Measurements from ENCODE around the gene ATE1.
"Not testable (repeated sequence)": the region's sequence is repeated elsewhere in the genome, so short reads cannot be mapped to it uniquely, and the experiment has no call there.

Gene ATE1

GRCh38 chr10:121927841-121928527, at the start of gene ATE1:
TSS of gene ATE1 (minus strand) at chr10:121928031. CDS start at chr10:121927949, 82 bp downstream.
- DNase-seq (ENCODE audit: low read depth in 2 of 2) = peak; percentile 74 to 76

GRCh38 chr10:121976607-121977006, 48.8 kb upstream of the ATE1 start:
- DNase-seq (ENCODE audit: low read depth in 2 of 2) = no peak

GRCh38 chr10:121975295-121976086, 47.7 kb upstream of the ATE1 start:
- no peak for DNase-seq (ENCODE audit: low read depth in 2 of 2)

- peak; percentile 66 to 72 for DNase-seq (ENCODE audit: low read depth in 2 of 2)
Observed at GRCh38 chr10:121974535-121975294, 46.9 kb upstream of the ATE1 start, which contains the start of gene NSMCE4A. TSS of gene NSMCE4A (minus strand) at chr10:121975217. CDS start at chr10:121975165, 52 bp downstream.

- DNase-seq (ENCODE audit: low read depth in 2 of 2) = no peak
Observed at GRCh38 chr10:121974019-121974534, 46.2 kb upstream of the ATE1 start.

- not testable (repeated sequence) for DNase-seq (ENCODE audit: low read depth in 2 of 2)
Observed at GRCh38 chr10:121969086-121969485, 41.3 kb upstream of the ATE1 start.

GRCh38 chr10:121965996-121966395, 38.2 kb upstream of the ATE1 start:
- no peak for DNase-seq (ENCODE audit: low read depth in 2 of 2)

- DNase-seq (ENCODE audit: low read depth in 2 of 2) = no peak
Observed at GRCh38 chr10:121961456-121961855, 33.6 kb upstream of the ATE1 start.

- DNase-seq (ENCODE audit: low read depth in 2 of 2) = no peak
Observed at GRCh38 chr10:121959671-121960070, 31.8 kb upstream of the ATE1 start.

- no peak for DNase-seq (ENCODE audit: low read depth in 2 of 2)
Observed at GRCh38 chr10:121956111-121957061, 28.6 kb upstream of the ATE1 start.

GRCh38 chr10:121952226-121952625, 24.4 kb upstream of the ATE1 start:
- DNase-seq (ENCODE audit: low read depth in 2 of 2) = no peak

- no peak for DNase-seq (ENCODE audit: low read depth in 2 of 2)
Observed at GRCh38 chr10:121949451-121949850, 21.6 kb upstream of the ATE1 start.

- no peak for DNase-seq (ENCODE audit: low read depth in 2 of 2)
Observed at GRCh38 chr10:121949049-121949448, 21.2 kb upstream of the ATE1 start.

GRCh38 chr10:121947343-121948330, 19.8 kb upstream of the ATE1 start:
- no peak for DNase-seq (ENCODE audit: low read depth in 2 of 2)

GRCh38 chr10:121942749-121943416, 15.1 kb upstream of the ATE1 start:
- no peak for DNase-seq (ENCODE audit: low read depth in 2 of 2)

- DNase-seq (ENCODE audit: low read depth in 2 of 2) = no peak
Observed at GRCh38 chr10:121941532-121941931, 13.7 kb upstream of the ATE1 start.

GRCh38 chr10:121936295-121936694, 8.5 kb upstream of the ATE1 start:
- DNase-seq (ENCODE audit: low read depth in 2 of 2) = no peak

- no peak for DNase-seq (ENCODE audit: low read depth in 2 of 2)
Observed at GRCh38 chr10:121935702-121936101, 7.9 kb upstream of the ATE1 start.
